Panc1 (cell line): ENCODE measurements around the gene ZSCAN20. TPM values are rescaled to one million over a fixed set of nuclear protein-coding genes. Genes with fewer than 3 reads are reported as not detected.

ENCODE experiments used
- ATAC-seq: fragments of 200-7000 bp; cut with Tn5 transposase; 2 replicates; pipeline ENCODE4 v1.9.1; 2020; ENCODE audit warnings: mild to moderate bottlenecking, moderate library complexity
- BruUV-seq: library from RNA; stranded (reverse); fragments of 400-500 nt; replicated peaks from 2 replicates; lab custom pipeline; 2021; lab: Mats Ljungman, UMichigan
- CTCF ChIA-PET: fragments of 300-600 bp; sonication (Branson Sonifier 250); formaldehyde crosslinking; loops from one replicate; lab custom pipeline; 2022; ENCODE audit warnings: antibody characterized with exemption; lab: Charles Lee
- POLR2A ChIA-PET: fragments of 300-600 bp; sonication (Branson Sonifier 250); formaldehyde crosslinking; loops from one replicate; lab custom pipeline; 2022; ENCODE audit warnings: antibody characterized with exemption; lab: Charles Lee
- DNase-seq: peaks from one replicate; pipeline ENCODE4 v3.0.0-alpha.2; 2010; ENCODE audit warnings: low read depth, low spot score
- H3K27ac ChIP-seq: 2 replicates; pipeline ENCODE4 v1.5.1; 2011; ENCODE audit warnings: mild to moderate bottlenecking, low read length, inconsistent platforms
- H3K27me3 ChIP-seq: fragments of 200-500 bp; sonication (Bioruptor generic); 2 replicates; pipeline ENCODE4 v1.6.0; 2014; ENCODE audit warnings: low read length, inconsistent platforms; ENCODE audit not compliant: control insufficient read depth, insufficient read depth
- H3K36me3 ChIP-seq: fragments of 200-500 bp; sonication (Bioruptor generic); 2 replicates; pipeline ENCODE4 v1.5.1; 2014; ENCODE audit warnings: inconsistent platforms, mild to moderate bottlenecking, low read length, moderate library complexity; ENCODE audit not compliant: control insufficient read depth, insufficient read depth
- H3K4me1 ChIP-seq: 2 replicates; pipeline ENCODE4 v1.5.1; 2011; ENCODE audit warnings: inconsistent platforms, mild to moderate bottlenecking, low read length, moderate library complexity; ENCODE audit not compliant: control insufficient read depth, insufficient read depth
- H3K4me3 ChIP-seq, 2 experiments: 2 replicates each; pipeline ENCODE4 v1.5.1; 2011 to 2012; ENCODE audit warnings: low read depth in 2 of 2, low read length in 2 of 2, mild to moderate bottlenecking in 2 of 2, inconsistent platforms in 1 of 2, moderate library complexity in 1 of 2
- H3K9me3 ChIP-seq: fragments of 200-500 bp; sonication (Bioruptor generic); 2 replicates; pipeline ENCODE4 v1.5.1; 2014; ENCODE audit warnings: low read depth, mild to moderate bottlenecking, inconsistent platforms, low read length, moderate library complexity; ENCODE audit not compliant: control insufficient read depth, insufficient read depth
- CTCF ChIP-seq: fragments of 450-650 bp; IDR thresholded peaks from 2 replicates; pipeline ENCODE4 v1.5.1; 2017; ENCODE audit warnings: mild to moderate bottlenecking
- POLR2AphosphoS5 ChIP-seq: IDR thresholded peaks from 2 replicates; pipeline ENCODE4 v1.6.1; 2012; ENCODE audit warnings: mild to moderate bottlenecking, low read depth, low read length, moderate library complexity
- SIN3A ChIP-seq: IDR thresholded peaks from 2 replicates; pipeline ENCODE4 v1.6.1; 2012; ENCODE audit warnings: low read depth, mild to moderate bottlenecking, low read length, moderate library complexity, borderline replicate concordance; ENCODE audit not compliant: insufficient read depth
- TCF7L2 ChIP-seq: IDR thresholded peaks from 2 replicates; pipeline ENCODE4 v1.6.1; 2011; ENCODE audit warnings: mild to moderate bottlenecking, low read depth, low read length, inconsistent platforms
- in situ Hi-C: cut with HindIII; loops from 2 replicates; pipeline ENCODE4 v1.10.0; 2016; ENCODE audit warnings: low sequenced_read_pairs, low pct_unique_long_range_greater_than_20kb
- intact Hi-C: fragments of 100-400 bp; cut with micrococcal nuclease; formaldehyde crosslinking; loops from one replicate; pipeline ENCODE4 v1.10.0; 2022; ENCODE audit not compliant: unreplicated experiment
- total RNA-seq: library from RNA; stranded (reverse); gene quantifications from one replicate; pipeline ENCODE4 v1.2.1, GENCODE V29; 2021; ENCODE audit not compliant: unreplicated experiment
- TF ChIP-seq, protein P1 (sequence below), 2 experiments: IDR thresholded peaks; 2 replicates each; pipeline ENCODE4 v1.6.1; 2011 to 2012; ENCODE audit warnings: low read depth in 2 of 2, control low read depth in 1 of 2, low read length in 1 of 2, mild to moderate bottlenecking in 1 of 2, moderate library complexity in 1 of 2; ENCODE audit not compliant: insufficient read depth in 1 of 2

ZSCAN20 gene
- total RNA-seq, 1 experiment from 2014 or later: 6.9 TPM

- Histone ChIP-seq H3K36me3 (no peaks in the 10 kb centered on the region), H3K27ac (no peak overlapping the region), H3K4me1 (no peaks in the 10 kb centered on the region), H3K9me3 (no peaks in the 10 kb centered on the region), H3K27me3 (no peaks in the 10 kb centered on the region), H3K4me3 (no peak overlapping the region)
- ChIA-PET POLR2A (no interaction called here), CTCF (no interaction called here)
- no TSS peak for BruUV-seq
- TF ChIP-seq POLR2AphosphoS5 (no peak), SIN3A (no peak), CTCF (no peak), TCF7L2 (no peak)
- TF ChIP-seq, protein P1, sequence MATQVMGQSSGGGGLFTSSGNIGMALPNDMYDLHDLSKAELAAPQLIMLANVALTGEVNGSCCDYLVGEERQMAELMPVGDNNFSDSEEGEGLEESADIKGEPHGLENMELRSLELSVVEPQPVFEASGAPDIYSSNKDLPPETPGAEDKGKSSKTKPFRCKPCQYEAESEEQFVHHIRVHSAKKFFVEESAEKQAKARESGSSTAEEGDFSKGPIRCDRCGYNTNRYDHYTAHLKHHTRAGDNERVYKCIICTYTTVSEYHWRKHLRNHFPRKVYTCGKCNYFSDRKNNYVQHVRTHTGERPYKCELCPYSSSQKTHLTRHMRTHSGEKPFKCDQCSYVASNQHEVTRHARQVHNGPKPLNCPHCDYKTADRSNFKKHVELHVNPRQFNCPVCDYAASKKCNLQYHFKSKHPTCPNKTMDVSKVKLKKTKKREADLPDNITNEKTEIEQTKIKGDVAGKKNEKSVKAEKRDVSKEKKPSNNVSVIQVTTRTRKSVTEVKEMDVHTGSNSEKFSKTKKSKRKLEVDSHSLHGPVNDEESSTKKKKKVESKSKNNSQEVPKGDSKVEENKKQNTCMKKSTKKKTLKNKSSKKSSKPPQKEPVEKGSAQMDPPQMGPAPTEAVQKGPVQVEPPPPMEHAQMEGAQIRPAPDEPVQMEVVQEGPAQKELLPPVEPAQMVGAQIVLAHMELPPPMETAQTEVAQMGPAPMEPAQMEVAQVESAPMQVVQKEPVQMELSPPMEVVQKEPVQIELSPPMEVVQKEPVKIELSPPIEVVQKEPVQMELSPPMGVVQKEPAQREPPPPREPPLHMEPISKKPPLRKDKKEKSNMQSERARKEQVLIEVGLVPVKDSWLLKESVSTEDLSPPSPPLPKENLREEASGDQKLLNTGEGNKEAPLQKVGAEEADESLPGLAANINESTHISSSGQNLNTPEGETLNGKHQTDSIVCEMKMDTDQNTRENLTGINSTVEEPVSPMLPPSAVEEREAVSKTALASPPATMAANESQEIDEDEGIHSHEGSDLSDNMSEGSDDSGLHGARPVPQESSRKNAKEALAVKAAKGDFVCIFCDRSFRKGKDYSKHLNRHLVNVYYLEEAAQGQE (IDR thresholded peaks at IDR 0.05; ENCODE audit: insufficient read depth in 1 of 2, low read depth in 2 of 2, low read length in 1 of 2): no peak
- DNase-seq: no peak
- intact Hi-C loops: no loop called here
- in situ Hi-C loops: no loop called here
- ATAC-seq: no peak
These were observed 32.8 kb upstream of the ZSCAN20 start for GRCh38 chr1:33439662-33440061.

- no peak overlapping the region for H3K27ac ChIP-seq
- no peak for ATAC-seq
- BruUV-seq: no TSS peak
- intact Hi-C loops: no loop called here
- in situ Hi-C loops: no loop called here
- H3K4me1 ChIP-seq: no peaks in the 10 kb centered on the region
- CTCF ChIA-PET: interaction anchor here (0.9 kb wide), 1 partner anchor 15 kb away, joined by 3 read pairs; no protein-coding TSS in a partner anchor
- no peak for TF ChIP-seq CTCF
- no peak for TF ChIP-seq POLR2AphosphoS5
- no peak for TF ChIP-seq SIN3A
- no peak for DNase-seq
- POLR2A ChIA-PET: no interaction called here
- no peaks in the 10 kb centered on the region for H3K9me3 ChIP-seq
- H3K4me3 ChIP-seq: no peak overlapping the region
- no peaks in the 10 kb centered on the region for H3K36me3 ChIP-seq
- no peaks in the 10 kb centered on the region for H3K27me3 ChIP-seq
These were observed 31.2 kb upstream of the ZSCAN20 start for GRCh38 chr1:33441088-33441745.
